Glutamatergic neuron (in vitro differentiated cells): Measurements from ENCODE around the gene MKKS. TPM values are rescaled to one million over a fixed set of nuclear protein-coding genes. Genes with fewer than 3 reads are reported as not detected.

ENCODE experiments used
- DNase-seq: peaks from one replicate; pipeline ENCODE4 v3.0.0; 2022
- H3K27ac Mint-ChIP-seq: one replicate; pipeline ENCODE4 v1.8.0; 2020; ENCODE audit warnings: mild to moderate bottlenecking, mixed read lengths, inconsistent platforms; ENCODE audit not compliant: unreplicated experiment
- H3K27me3 Mint-ChIP-seq: one replicate; pipeline ENCODE4 v1.8.0; 2020; ENCODE audit warnings: mild to moderate bottlenecking, moderate library complexity, mixed read lengths, inconsistent platforms; ENCODE audit not compliant: unreplicated experiment
- H3K36me3 Mint-ChIP-seq: one replicate; pipeline ENCODE4 v1.8.0; 2020; ENCODE audit warnings: mild to moderate bottlenecking, mixed read lengths, inconsistent platforms; ENCODE audit not compliant: unreplicated experiment
- H3K4me1 Mint-ChIP-seq: one replicate; pipeline ENCODE4 v1.8.0; 2020; ENCODE audit warnings: mild to moderate bottlenecking, low read depth, mixed read lengths, inconsistent platforms; ENCODE audit not compliant: unreplicated experiment
- H3K4me3 Mint-ChIP-seq: one replicate; pipeline ENCODE4 v1.8.0; 2020; ENCODE audit warnings: mild to moderate bottlenecking, mixed read lengths, inconsistent platforms; ENCODE audit not compliant: unreplicated experiment
- H3K9me3 Mint-ChIP-seq: one replicate; pipeline ENCODE4 v1.8.0; 2020; ENCODE audit warnings: mild to moderate bottlenecking, moderate library complexity, mixed read lengths, inconsistent platforms; ENCODE audit not compliant: unreplicated experiment
- total RNA-seq: library from RNA; stranded (reverse); fragmentation: NEBNext Ultra II Directional; extraction: Animal tissue kit (Norgen Biotek cat#: 25700); gene quantifications from one replicate; pipeline ENCODE4 v1.2.1, GENCODE V29; 2021; ENCODE audit not compliant: unreplicated experiment
- TF ChIP-seq, protein P1 (sequence below): fragments of 200-600 bp; sonication (generic); IDR thresholded peaks from one replicate; pipeline ENCODE4 v1.5.0; 2021; ENCODE audit not compliant: partially characterized antibody, unreplicated experiment

The MKKS gene
- total RNA-seq, 1 donor from 2014 or later: 15.1 TPM

DNA sequence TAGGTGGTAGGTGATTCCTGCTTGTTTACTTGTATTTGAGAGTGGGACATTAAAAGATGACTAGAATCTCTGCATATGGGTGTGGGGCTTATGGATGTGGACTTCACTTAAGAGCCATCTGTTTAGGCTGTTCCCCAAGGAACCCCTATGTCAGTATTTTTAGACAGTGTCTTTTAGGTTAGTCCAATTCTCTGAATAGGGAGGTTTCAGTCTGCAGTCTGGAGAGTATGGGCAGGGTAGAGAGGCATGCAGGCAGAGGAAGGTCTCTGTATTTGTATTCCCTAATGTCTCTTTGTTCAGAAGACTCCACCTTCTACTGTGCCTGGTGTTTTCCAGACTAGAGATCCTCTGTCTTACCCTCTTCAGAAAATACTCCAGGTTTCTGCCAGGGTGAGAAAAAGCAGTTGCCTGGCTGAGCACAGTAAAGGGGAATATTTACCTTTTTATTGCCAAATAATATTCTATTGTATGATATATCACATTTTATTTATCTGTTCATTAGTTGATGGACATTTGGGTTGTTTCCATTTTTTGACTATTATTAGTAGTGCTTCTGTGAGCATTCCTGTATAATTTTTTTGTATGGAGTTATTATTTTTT, 20.2 kb upstream of the MKKS start:
- Mint-ChIP-seq H3K36me3 (no peaks in the 10 kb centered on the region), H3K27ac (peak overlapping the region; percentile 92)
- no peak for DNase-seq

DNA sequence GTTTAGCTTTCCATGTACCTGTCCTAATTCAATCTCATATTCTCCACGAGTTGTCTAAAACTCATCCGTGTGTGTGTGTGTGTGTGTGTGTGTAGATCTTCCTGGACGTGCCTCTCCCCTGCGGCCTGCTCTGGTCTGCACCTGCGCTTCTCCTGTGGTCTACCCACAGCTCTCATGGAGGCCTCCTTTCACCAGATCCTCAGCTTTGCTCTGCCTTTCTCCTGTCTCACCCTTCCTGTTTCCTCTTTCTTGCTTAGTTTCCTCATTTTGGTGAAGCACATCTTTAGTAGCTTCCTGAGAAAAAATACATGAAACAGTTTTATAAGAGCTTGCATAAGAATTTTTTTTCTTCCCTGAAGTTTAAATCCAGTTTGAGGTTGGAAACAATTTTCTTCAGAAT, 19.2 kb upstream of the MKKS start:
- H3K27me3 Mint-ChIP-seq: no peaks in the 10 kb centered on the region
- no peaks in the 10 kb centered on the region for H3K36me3 Mint-ChIP-seq
- peaks cover 24% of the 10 kb centered on the region for H3K4me1 Mint-ChIP-seq
- TF ChIP-seq, protein P1, sequence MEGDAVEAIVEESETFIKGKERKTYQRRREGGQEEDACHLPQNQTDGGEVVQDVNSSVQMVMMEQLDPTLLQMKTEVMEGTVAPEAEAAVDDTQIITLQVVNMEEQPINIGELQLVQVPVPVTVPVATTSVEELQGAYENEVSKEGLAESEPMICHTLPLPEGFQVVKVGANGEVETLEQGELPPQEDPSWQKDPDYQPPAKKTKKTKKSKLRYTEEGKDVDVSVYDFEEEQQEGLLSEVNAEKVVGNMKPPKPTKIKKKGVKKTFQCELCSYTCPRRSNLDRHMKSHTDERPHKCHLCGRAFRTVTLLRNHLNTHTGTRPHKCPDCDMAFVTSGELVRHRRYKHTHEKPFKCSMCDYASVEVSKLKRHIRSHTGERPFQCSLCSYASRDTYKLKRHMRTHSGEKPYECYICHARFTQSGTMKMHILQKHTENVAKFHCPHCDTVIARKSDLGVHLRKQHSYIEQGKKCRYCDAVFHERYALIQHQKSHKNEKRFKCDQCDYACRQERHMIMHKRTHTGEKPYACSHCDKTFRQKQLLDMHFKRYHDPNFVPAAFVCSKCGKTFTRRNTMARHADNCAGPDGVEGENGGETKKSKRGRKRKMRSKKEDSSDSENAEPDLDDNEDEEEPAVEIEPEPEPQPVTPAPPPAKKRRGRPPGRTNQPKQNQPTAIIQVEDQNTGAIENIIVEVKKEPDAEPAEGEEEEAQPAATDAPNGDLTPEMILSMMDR: no peak
- no peaks in the 10 kb centered on the region for H3K9me3 Mint-ChIP-seq
- H3K27ac Mint-ChIP-seq: peak overlapping the region; percentile 92
- DNase-seq: no peak
- peak overlapping the region; percentile 10 for H3K4me3 Mint-ChIP-seq

More for the DNA sequence above, 20.2 kb upstream of the MKKS start:
- H3K27me3 Mint-ChIP-seq: no peaks in the 10 kb centered on the region
- H3K4me1 Mint-ChIP-seq: peaks cover 22% of the 10 kb centered on the region
- H3K9me3 Mint-ChIP-seq: no peaks in the 10 kb centered on the region
- H3K4me3 Mint-ChIP-seq: peak overlapping the region; percentile 64
- TF ChIP-seq, protein P1: no peak

DNA sequence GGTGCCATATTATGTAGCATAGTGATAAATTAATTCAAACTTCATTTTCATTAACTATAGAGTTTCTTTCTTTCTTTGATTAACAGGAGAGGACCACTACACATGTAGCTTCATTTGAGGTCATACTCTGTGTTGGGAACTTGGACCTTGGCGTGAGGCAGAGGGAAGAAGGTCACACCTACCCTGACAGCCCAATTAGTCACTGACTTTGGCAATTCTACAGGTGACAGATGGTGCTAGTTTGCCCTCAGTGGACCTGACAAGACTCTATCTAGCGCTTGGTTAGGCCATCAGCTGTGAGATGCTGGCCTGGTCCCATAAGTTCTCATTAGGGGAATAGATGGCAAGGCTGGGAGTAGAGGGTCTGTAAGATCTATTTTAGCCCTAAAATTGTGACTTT, 15.2 kb upstream of the MKKS start:
- TF ChIP-seq, protein P1: no peak
- Mint-ChIP-seq H3K4me1 (peaks cover 21% of the 10 kb centered on the region), H3K9me3 (no peaks in the 10 kb centered on the region), H3K27me3 (no peaks in the 10 kb centered on the region), H3K27ac (no peak overlapping the region), H3K36me3 (no peaks in the 10 kb centered on the region), H3K4me3 (no peak overlapping the region)
- DNase-seq: no peak

DNA sequence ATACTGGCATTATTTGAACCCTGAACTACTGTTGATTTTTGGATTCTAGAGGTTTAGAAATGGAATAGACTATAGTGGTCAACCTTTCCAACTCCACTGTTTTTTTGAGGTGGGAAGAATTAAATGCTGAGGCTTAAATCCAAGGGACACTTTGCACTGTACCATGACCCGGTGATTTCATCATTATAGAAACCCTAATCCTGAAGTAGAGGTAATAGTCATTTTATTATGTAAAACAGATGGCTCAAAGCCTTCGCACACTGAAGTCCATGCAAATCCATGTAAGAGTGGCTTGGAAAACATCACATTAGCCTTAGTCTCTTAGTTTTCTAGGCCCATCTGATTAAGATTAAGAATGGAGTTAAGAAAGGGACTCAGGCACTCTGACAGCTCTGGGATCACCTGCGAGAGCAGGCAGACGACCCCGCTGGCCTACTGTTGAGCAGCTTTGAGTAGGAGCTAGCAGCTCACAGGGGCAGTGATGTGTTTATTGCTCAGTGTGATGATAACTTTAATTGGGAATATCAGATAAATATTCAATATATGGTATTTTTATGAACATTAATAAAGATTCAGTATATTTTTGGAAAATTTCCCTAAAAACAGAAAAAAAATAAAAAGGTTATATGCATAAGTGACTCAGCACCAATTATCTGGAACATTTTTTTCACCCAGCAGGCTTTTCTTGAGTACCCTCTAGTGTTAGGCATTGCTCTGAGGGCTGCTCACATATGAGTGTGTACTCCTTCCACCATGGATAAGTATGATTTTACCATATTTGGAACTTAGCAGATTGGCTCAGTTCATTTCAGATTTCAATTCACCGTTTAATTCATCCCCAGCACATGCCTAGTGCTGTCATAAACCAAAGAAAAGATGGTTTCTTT, 14.5 kb upstream of the MKKS start:
- no peaks in the 10 kb centered on the region for H3K27me3 Mint-ChIP-seq
- H3K27ac Mint-ChIP-seq: no peak overlapping the region
- TF ChIP-seq, protein P1: no peak
- no peak for DNase-seq
- no peak overlapping the region for H3K4me3 Mint-ChIP-seq
- peaks cover 14% of the 10 kb centered on the region for H3K4me1 Mint-ChIP-seq
- no peaks in the 10 kb centered on the region for H3K36me3 Mint-ChIP-seq
- no peaks in the 10 kb centered on the region for H3K9me3 Mint-ChIP-seq

DNA sequence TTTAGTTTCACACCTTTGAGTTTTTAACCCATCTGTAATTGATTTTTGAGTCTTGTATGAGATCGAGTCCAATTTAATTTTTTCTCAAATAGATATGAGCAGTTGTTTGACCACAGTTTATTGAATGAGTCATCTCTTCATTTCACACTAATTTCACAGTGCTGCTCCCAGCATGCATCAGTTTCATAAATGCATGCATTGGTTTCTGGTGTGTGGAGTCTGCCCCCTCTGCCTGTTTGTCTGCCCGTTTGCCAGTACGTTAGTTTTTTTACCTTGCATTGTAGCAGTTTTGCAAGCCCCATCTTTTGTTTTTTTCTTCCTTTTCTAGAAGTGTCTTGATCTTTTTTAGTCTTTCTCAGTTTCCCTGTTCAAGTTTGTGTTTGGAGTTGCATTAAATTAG, 13.0 kb upstream of the MKKS start:
- no peak overlapping the region for H3K27ac Mint-ChIP-seq
- DNase-seq: no peak
- no peaks in the 10 kb centered on the region for H3K36me3 Mint-ChIP-seq
- no peaks in the 10 kb centered on the region for H3K9me3 Mint-ChIP-seq
- H3K4me3 Mint-ChIP-seq: no peak overlapping the region
- H3K4me1 Mint-ChIP-seq: peaks cover 6% of the 10 kb centered on the region
- peaks cover 3% of the 10 kb centered on the region for H3K27me3 Mint-ChIP-seq
- TF ChIP-seq, protein P1: no peak
